BLaER1 (cell line): ENCODE results near the gene LACRT.

ENCODE experiments used
- H3K27ac ChIP-seq: shearing (Covaris generic); formaldehyde crosslinking; 2 replicates; pipeline ENCODE4 v1.8.1; 2022
- H3K27me3 ChIP-seq: shearing (Covaris generic); formaldehyde crosslinking; 2 replicates; pipeline ENCODE4 v1.8.1; 2022
- H3K36me3 ChIP-seq: shearing (Covaris generic); formaldehyde crosslinking; 2 replicates; pipeline ENCODE4 v1.8.1; 2022
- H3K4me1 ChIP-seq: shearing (Covaris generic); formaldehyde crosslinking; 2 replicates; pipeline ENCODE4 v1.8.1; 2022
- H3K4me2 ChIP-seq: shearing (Covaris generic); formaldehyde crosslinking; 2 replicates; pipeline ENCODE4 v1.8.1; 2022
- H3K4me3 ChIP-seq: shearing (Covaris generic); formaldehyde crosslinking; 2 replicates; pipeline ENCODE4 v1.8.1; 2022
- H3K9ac ChIP-seq: shearing (Covaris generic); formaldehyde crosslinking; 2 replicates; pipeline ENCODE4 v1.8.1; 2022
- H3K9me3 ChIP-seq: shearing (Covaris generic); formaldehyde crosslinking; 2 replicates; pipeline ENCODE4 v1.8.1; 2022
- H4K20me1 ChIP-seq: shearing (Covaris generic); formaldehyde crosslinking; 2 replicates; pipeline ENCODE4 v1.8.1; 2022
- Cebpa-rat ChIP-seq: shearing (Covaris generic); IDR thresholded peaks from 2 replicates; pipeline ENCODE4 v1.8.1; 2022

LACRT gene

DNA sequence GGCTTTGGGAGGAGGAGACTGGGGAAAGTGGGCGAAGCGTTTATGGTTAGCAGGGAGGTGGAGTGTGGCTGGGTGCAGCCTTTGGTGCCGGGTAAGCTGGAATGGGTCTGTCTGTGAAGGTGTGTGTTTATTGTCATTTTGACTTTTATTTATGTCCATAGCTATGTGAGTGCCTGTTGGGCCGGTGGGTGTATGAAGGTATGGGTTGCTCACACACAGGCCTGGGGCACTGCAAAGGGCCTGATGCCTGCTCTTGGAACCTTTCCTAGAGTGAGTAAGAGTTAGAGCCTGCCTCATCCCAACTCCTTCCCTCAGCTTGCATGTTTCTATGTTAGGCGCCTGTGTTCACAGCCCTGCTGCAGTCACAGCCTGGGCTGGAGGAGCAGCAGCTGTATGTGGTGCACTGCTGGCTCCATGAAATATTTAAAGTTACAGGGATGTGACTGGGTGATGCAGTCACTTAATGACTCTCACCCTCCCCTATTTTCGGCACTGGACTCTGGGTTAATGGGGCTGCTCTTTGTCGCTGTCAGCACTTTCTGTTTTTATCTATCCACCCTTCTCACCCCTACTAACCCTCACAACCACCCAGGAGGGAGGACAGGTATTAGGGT lies 43.6 kb downstream of the LACRT start:
- no peak for TF ChIP-seq Cebpa-rat
- peaks cover 17% of the 10 kb centered on the region; the same call in 1 of the 2 replicates for H4K20me1 ChIP-seq
- H3K4me3 ChIP-seq, result no peak overlapping the region
- H3K4me1 ChIP-seq, result peaks cover 6% of the 10 kb centered on the region; the same call in 1 of the 2 replicates
- no peaks in the 10 kb centered on the region for H3K36me3 ChIP-seq
- no peak overlapping the region for H3K27ac ChIP-seq
- no peak overlapping the region for H3K4me2 ChIP-seq
- H3K9me3 ChIP-seq, result no peaks in the 10 kb centered on the region
- no peak overlapping the region for H3K9ac ChIP-seq
- peaks cover 41% of the 10 kb centered on the region for H3K27me3 ChIP-seq

DNA sequence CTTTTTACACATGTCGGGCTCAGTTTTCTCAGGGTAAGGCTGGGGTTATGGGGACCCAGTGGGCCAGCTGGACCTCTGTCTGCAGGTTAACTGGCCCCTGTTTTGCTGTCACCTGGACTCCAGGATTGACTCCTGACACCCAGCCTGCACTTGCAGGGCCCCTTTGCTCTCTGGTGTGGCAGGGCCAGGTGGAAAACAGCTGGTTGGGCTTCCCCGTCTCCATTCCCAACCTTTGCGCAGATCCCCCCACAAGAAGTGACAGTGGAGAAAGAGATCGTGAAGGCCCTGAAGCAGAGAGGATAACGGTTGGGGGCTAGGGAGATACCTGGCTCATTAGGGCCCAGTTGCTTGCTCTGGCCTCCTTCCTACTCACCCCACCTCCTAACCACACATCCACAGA lies 44.7 kb downstream of the LACRT start:
- Histone ChIP-seq H3K9ac (no peak overlapping the region), H3K9me3 (no peaks in the 10 kb centered on the region), H3K27ac (no peak overlapping the region), H4K20me1 (peaks cover 17% of the 10 kb centered on the region; the same call in 1 of the 2 replicates), H3K36me3 (no peaks in the 10 kb centered on the region), H3K4me3 (no peak overlapping the region), H3K4me2 (no peak overlapping the region), H3K27me3 (peaks cover 47% of the 10 kb centered on the region), H3K4me1 (peaks cover 6% of the 10 kb centered on the region; the same call in 1 of the 2 replicates)
- no peak for TF ChIP-seq Cebpa-rat

DNA sequence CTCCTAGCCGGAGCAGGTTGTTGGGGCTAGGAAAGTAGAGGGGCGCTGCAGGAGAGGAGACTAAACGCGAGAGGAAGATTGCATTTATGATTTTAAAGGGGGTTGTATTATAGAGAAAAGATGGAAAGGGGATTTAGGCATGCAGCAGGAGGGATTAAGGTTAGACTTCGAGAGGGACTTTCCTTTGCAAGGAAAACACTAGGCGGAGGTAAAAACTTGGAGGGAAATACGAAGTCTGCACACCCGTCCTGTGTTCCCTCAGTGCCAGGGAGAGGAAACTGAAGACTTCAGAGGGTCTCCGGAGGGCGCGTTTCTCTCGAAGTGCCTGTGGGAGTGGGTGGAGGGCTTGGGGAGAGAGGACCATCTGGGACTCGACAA lies 45.8 kb downstream of the LACRT start:
- H4K20me1 ChIP-seq, result peaks cover 17% of the 10 kb centered on the region; the same call in 1 of the 2 replicates
- H3K36me3 ChIP-seq, result no peaks in the 10 kb centered on the region
- TF ChIP-seq Cebpa-rat, result no peak
- H3K9ac ChIP-seq, result no peak overlapping the region
- peaks cover 47% of the 10 kb centered on the region for H3K27me3 ChIP-seq
- no peaks in the 10 kb centered on the region for H3K9me3 ChIP-seq
- H3K27ac ChIP-seq, result no peak overlapping the region
- H3K4me3 ChIP-seq, result peak overlapping the region; percentile 63
- peaks cover 6% of the 10 kb centered on the region; the same call in 1 of the 2 replicates for H3K4me1 ChIP-seq
- peak overlapping the region; percentile 88 for H3K4me2 ChIP-seq

DNA sequence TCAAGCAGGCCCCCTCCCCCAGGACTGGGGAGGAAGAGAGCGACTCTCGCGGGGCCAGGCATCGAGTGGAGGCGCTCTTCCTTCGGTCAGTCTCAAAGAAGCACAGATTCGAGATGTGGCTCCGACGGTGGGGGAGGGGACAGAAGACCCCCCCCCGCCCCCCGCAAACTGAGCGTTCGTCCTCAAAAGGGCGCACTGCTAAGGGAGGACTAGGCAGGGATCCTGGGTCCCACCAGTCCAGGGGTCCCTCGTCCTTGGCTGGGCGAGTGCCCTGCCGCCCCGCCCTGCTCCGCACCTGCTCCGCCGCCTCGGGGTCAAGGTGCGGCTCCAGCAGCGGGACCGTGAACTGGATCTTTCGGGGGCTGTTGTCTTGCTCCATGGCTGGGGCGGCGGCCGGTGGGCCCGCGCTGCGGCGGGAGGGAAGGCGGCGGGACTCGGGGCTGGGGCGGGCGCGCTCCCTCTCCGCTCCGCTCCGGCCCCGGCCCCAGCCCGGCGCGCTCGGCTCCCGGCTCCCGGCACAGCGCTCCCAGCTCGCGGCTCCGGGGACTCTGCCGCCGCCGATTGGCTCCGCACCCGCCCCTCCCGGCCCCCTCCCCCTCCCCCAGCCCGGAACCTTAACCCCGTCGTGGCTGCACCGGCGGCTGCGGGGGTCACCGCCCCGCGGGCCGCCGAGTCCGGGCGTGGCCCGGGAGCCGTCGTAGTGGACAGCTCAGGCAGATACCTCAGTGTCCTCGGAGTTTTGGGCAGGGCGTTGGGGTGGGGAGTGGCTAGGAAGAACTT lies 46.4 kb downstream of the LACRT start, which contains the start of gene PPP1R1A:
Gene PPP1R1A, minus strand, starts transcription at position 550 of the 780 bp plus-strand sequence. Its CDS starts 171 bp downstream, at position 379.
- Histone ChIP-seq H3K4me1 (peaks cover 6% of the 10 kb centered on the region; the same call in 1 of the 2 replicates), H3K4me3 (peak within 1 kb of the TSS; percentile 63), H3K27ac (no peak within 1 kb of the TSS), H3K9me3 (no peaks in the 10 kb centered on the region), H3K4me2 (peak within 1 kb of the TSS; percentile 88), H3K27me3 (peaks cover 47% of the 10 kb centered on the region), H3K36me3 (no peaks in the 10 kb centered on the region), H3K9ac (no peak within 1 kb of the TSS), H4K20me1 (peaks cover 17% of the 10 kb centered on the region; the same call in 1 of the 2 replicates)
- TF ChIP-seq Cebpa-rat, result no peak

DNA sequence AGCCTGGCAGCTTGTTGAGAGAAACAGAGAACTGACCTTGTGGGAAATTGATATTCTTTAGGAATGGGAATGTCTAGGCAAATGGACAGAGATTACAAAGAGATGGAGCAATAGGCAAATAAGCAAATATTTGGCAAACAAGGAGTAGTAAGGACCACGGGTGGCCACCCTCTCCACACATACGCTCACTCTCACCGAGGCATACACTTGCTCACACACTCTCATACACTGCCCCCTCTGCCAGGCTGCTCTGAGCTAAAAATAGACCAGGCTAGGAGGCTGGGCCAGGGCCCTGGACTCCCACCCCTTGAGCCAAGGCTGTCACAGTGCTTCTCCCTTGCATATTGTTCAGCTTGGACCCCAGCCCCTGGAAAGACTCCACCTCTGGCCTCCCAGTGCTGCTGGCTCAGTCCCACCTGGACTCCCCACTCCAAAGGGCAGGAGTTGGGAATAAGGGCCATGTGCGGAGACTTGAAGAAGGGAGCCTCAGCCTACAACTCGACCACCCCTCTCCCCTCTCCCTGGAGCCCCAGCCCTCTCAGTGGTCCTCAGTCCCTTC lies 47.3 kb downstream of the LACRT start:
- Histone ChIP-seq H3K4me1 (peaks cover 6% of the 10 kb centered on the region; the same call in 1 of the 2 replicates), H3K4me2 (no peak overlapping the region), H3K9me3 (no peaks in the 10 kb centered on the region), H3K27me3 (peaks cover 47% of the 10 kb centered on the region), H3K27ac (no peak overlapping the region), H4K20me1 (peaks cover 17% of the 10 kb centered on the region; the same call in 1 of the 2 replicates), H3K4me3 (no peak overlapping the region), H3K9ac (no peak overlapping the region), H3K36me3 (no peaks in the 10 kb centered on the region)
- TF ChIP-seq Cebpa-rat, result no peak

DNA sequence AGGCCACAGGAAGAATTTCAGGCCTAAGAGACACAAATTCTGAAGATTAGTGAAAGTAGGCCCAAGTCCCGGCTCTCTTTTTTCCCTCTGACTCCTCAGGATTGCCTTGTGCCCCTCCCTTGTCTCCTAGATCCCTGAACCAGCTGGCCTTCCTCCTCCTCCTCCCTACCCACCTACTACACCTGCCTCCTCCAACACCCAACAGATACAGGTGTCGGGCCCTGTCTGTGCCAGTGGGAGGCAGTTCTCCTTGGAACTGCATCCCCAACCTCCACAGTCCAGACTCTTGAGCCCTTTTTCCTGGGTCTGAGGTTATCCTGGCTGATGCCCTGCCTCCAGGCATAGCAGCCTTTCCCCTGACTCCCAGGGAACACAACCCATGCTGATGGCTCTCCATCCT lies 48.1 kb downstream of the LACRT start:
- H3K27me3 ChIP-seq, result peaks cover 47% of the 10 kb centered on the region

DNA sequence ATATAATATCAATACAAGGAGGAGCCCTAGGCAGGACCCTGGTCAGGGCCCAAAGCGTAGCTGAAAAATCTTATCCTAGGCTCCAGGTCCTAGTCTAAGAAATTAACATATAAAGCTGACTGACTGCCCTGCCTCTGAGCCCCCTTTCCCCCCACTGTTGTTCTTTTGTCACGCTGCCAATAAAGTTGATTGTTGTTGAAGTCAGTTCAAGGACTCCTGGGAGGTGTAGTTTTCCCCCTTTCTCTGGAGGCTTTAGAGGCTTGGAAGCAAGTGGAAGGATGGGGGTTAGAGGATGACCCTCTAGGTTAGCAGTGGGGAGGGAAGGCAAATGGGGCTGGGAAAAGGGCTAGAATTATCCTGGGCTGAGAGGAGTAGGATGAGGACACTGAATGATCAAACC lies 49.5 kb downstream of the LACRT start:
- no peak overlapping the region for H3K9ac ChIP-seq
- TF ChIP-seq Cebpa-rat, result no peak
- H3K27ac ChIP-seq, result no peak overlapping the region
- peaks cover 47% of the 10 kb centered on the region for H3K27me3 ChIP-seq
- no peaks in the 10 kb centered on the region for H3K36me3 ChIP-seq
- H3K4me1 ChIP-seq, result peaks cover 6% of the 10 kb centered on the region; the same call in 1 of the 2 replicates
- H4K20me1 ChIP-seq, result peaks cover 8% of the 10 kb centered on the region; the same call in 1 of the 2 replicates
- H3K4me2 ChIP-seq, result no peak overlapping the region
- no peaks in the 10 kb centered on the region for H3K9me3 ChIP-seq
- no peak overlapping the region for H3K4me3 ChIP-seq

More for the DNA sequence above, 48.1 kb downstream of the LACRT start:
- no peak overlapping the region for H3K4me3 ChIP-seq
- no peak overlapping the region for H3K9ac ChIP-seq
- H3K36me3 ChIP-seq, result no peaks in the 10 kb centered on the region
- TF ChIP-seq Cebpa-rat, result no peak
- peaks cover 6% of the 10 kb centered on the region; the same call in 1 of the 2 replicates for H3K4me1 ChIP-seq
- peaks cover 17% of the 10 kb centered on the region; the same call in 1 of the 2 replicates for H4K20me1 ChIP-seq
- no peak overlapping the region for H3K27ac ChIP-seq
- H3K4me2 ChIP-seq, result no peak overlapping the region
- no peaks in the 10 kb centered on the region for H3K9me3 ChIP-seq

DNA sequence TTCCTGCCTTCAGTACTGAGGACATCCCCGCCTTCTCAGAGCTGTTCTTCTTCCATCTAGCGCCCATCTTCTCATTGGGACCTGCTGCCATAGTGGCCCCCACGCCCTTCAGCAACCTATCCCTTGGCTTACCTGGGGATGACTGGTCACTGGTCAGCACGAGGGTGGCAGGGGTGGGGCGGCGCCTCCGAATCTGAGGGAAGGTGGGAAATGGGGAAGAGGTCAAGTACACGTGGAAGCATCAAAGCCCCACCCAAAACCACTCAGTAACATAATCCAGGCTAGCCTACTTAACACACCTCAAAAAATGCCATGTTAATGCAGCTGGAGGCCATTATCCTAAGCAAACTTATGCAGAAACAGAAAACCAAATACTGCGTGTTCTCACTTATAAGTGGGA lies 50.6 kb downstream of the LACRT start:
- Histone ChIP-seq H3K36me3 (no peaks in the 10 kb centered on the region), H3K27me3 (peaks cover 36% of the 10 kb centered on the region), H3K4me1 (peaks cover 6% of the 10 kb centered on the region; the same call in 1 of the 2 replicates), H3K9ac (no peak overlapping the region), H3K27ac (no peak overlapping the region), H4K20me1 (peaks cover 8% of the 10 kb centered on the region; the same call in 1 of the 2 replicates), H3K9me3 (no peaks in the 10 kb centered on the region), H3K4me2 (no peak overlapping the region), H3K4me3 (no peak overlapping the region)
- TF ChIP-seq Cebpa-rat, result no peak

DNA sequence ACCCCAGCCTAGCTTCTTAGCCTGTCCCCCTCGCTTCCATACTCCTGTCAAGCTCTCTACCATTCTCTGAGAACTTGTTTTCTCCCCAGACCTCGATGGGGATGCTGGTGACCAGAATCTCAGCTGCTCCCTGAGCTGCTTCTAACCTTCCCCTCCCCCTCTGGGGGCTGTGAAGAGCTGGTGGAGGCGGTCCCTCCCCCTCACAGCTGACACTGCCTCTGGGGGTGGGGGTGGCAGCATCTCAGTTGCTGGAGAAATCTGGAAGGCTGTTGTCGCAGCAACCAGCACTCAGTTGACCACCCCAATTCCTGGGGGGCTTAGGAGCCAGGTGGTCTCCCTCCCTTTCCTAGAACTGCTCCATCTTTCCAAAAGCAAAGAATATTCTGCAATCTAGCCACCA lies 51.0 kb downstream of the LACRT start:
- H3K27me3 ChIP-seq, result peaks cover 32% of the 10 kb centered on the region
- no peaks in the 10 kb centered on the region for H3K36me3 ChIP-seq

More for the DNA sequence above, 51.0 kb downstream of the LACRT start:
- no peaks in the 10 kb centered on the region for H3K9me3 ChIP-seq
- peaks cover 8% of the 10 kb centered on the region for H3K4me1 ChIP-seq
- H3K9ac ChIP-seq, result no peak overlapping the region
- H4K20me1 ChIP-seq, result peaks cover 8% of the 10 kb centered on the region; the same call in 1 of the 2 replicates
- H3K4me2 ChIP-seq, result no peak overlapping the region
- no peak overlapping the region for H3K4me3 ChIP-seq
- no peak for TF ChIP-seq Cebpa-rat
- no peak overlapping the region for H3K27ac ChIP-seq
